Prostate gland (tissue), 2 donors: ENCODE measurements around the gene SPTAN1. TPM values are rescaled to one million over a fixed set of nuclear protein-coding genes. Genes with fewer than 3 reads are reported as not detected.

ENCODE experiments used
- DNase-seq: peaks from one replicate; pipeline ENCODE4 v3.0.0-alpha.2; 2019; ENCODE audit warnings: low spot score
- H3K27ac ChIP-seq, 2 donors: fragments of 200-600 bp; sonication (generic); 2 replicates each; pipeline ENCODE4 v1.5.1; 2017 to 2019
- H3K27me3 ChIP-seq: fragments of 200-600 bp; sonication (generic); replicated peaks from 2 replicates; pipeline ENCODE4 v1.5.1; 2019; ENCODE audit not compliant: insufficient read depth
- H3K36me3 ChIP-seq, 2 donors: fragments of 200-600 bp; sonication (generic); 1 replicate in 1 of 2; 2 replicates in 1 of 2; pipeline versions ENCODE4 v1.5.1 to v1.8.1; 2017 to 2019
- H3K4me1 ChIP-seq: fragments of 200-600 bp; sonication (generic); replicated peaks from 2 replicates; pipeline ENCODE4 v1.5.1; 2019
- H3K4me3 ChIP-seq, 2 donors: fragments of 200-600 bp; sonication (generic); 2 replicates each; pipeline ENCODE4 v1.5.1; 2017 to 2019
- H3K9me3 ChIP-seq: fragments of 200-600 bp; sonication (generic); 2 replicates; pipeline ENCODE4 v1.5.1; 2017
- CTCF ChIP-seq, 4 experiments: fragments of 200-600 bp in 2 of 4; fragments of 450-650 bp in 2 of 4; sonication (generic) in 2 of 4; IDR thresholded peaks; 1 replicate in 3 of 4; 2 replicates in 1 of 4; pipeline ENCODE4 v1.5.1; 2016 to 2019; ENCODE audit warnings: antibody characterized with exemption in 4 of 4, mild to moderate bottlenecking in 2 of 4, moderate library complexity in 2 of 4
- POLR2A ChIP-seq: fragments of 450-650 bp; IDR thresholded peaks from one replicate; pipeline ENCODE4 v1.6.1; 2016; ENCODE audit warnings: antibody characterized with exemption, mild to moderate bottlenecking
- POLR2AphosphoS5 ChIP-seq: sonication (generic); formaldehyde crosslinking; IDR thresholded peaks from one replicate; pipeline ENCODE4 v1.6.1; 2017; ENCODE audit warnings: antibody characterized with exemption
- WGBS: methylation state at CpG from one replicate; pipeline ENCODE4 v1.1.5; 2018; 5-methylcytosine and 5-hydroxymethylcytosine counted together
- intact Hi-C: fragments of 100-400 bp; cut with DNase I; formaldehyde crosslinking; loops from one replicate; pipeline ENCODE4 v1.14.2; 2022
- total RNA-seq, 2 donors: library from RNA; depleted of rRNA; stranded (reverse); fragments of >200 nt; gene quantifications; one replicate each; pipeline ENCODE4 v1.1.0, GENCODE V29; 2016

Gene SPTAN1
- total RNA-seq, 2 donors from 2014 or later: 130 to 472 TPM

- intact Hi-C loops: no loop called here
- no peak for DNase-seq
- Histone ChIP-seq H3K36me3 (peaks cover 25 to 45% of the 10 kb centered on the region in 2 donors), H3K27ac (no peak overlapping the region), H3K27me3 (no peaks in the 10 kb centered on the region), H3K4me1 (peaks cover 5% of the 10 kb centered on the region), H3K9me3 (no peaks in the 10 kb centered on the region), H3K4me3 (no peak overlapping the region)
- 59% methylated on average over 9 of the region's 9 CpGs for WGBS
- TF ChIP-seq CTCF (IDR thresholded peaks at IDR 0.05) (no peak), POLR2A (no peak)
These were observed 77.6 kb downstream of the SPTAN1 start for GRCh38 chr9:128629852-128630545.

- H3K27me3 ChIP-seq: no peaks in the 10 kb centered on the region
- no peak overlapping the region for H3K4me3 ChIP-seq
- 92% methylated on average over 9 of the region's 9 CpGs for WGBS
- no peak for TF ChIP-seq POLR2A
- TF ChIP-seq CTCF (IDR thresholded peaks at IDR 0.05): no peak
- intact Hi-C loops: no loop called here
- H3K4me1 ChIP-seq: peaks cover 10% of the 10 kb centered on the region
- H3K36me3 ChIP-seq: peaks cover 19 to 31% of the 10 kb centered on the region in 2 donors
- H3K9me3 ChIP-seq: no peaks in the 10 kb centered on the region
- no peak overlapping the region for H3K27ac ChIP-seq
- no peak for DNase-seq
These were observed 79.2 kb downstream of the SPTAN1 start for GRCh38 chr9:128631636-128632035.

GRCh38 chr9:128632066-128632465 lies 79.7 kb downstream of the SPTAN1 start:
- TF ChIP-seq POLR2AphosphoS5 (no peak), CTCF (IDR thresholded peaks at IDR 0.05) (no peak), POLR2A (no peak)
- no peak for DNase-seq
- Histone ChIP-seq H3K9me3 (no peaks in the 10 kb centered on the region), H3K4me1 (peaks cover 10% of the 10 kb centered on the region), H3K27ac (no peak overlapping the region), H3K4me3 (no peak overlapping the region), H3K36me3 (peaks cover 19 to 29% of the 10 kb centered on the region in 2 donors), H3K27me3 (no peaks in the 10 kb centered on the region)
- 85% methylated on average over 10 of the region's 10 CpGs for WGBS
- intact Hi-C loops: no loop called here

GRCh38 chr9:128632486-128632885 lies 80.1 kb downstream of the SPTAN1 start:
- Histone ChIP-seq H3K36me3 (peaks cover 19 to 25% of the 10 kb centered on the region in 2 donors), H3K27me3 (no peaks in the 10 kb centered on the region), H3K9me3 (no peaks in the 10 kb centered on the region), H3K4me1 (peaks cover 10% of the 10 kb centered on the region), H3K27ac (no peak overlapping the region), H3K4me3 (no peak overlapping the region)
- no peak for DNase-seq
- WGBS: 90% methylated on average over 14 of the region's 14 CpGs
- intact Hi-C loops: no loop called here
- TF ChIP-seq POLR2AphosphoS5 (no peak), CTCF (IDR thresholded peaks at IDR 0.05) (no peak), POLR2A (no peak)

- peaks cover 10% of the 10 kb centered on the region for H3K4me1 ChIP-seq
- H3K9me3 ChIP-seq: no peaks in the 10 kb centered on the region
- 95% methylated on average over 21 of the region's 21 CpGs for WGBS
- H3K27ac ChIP-seq: no peak overlapping the region
- H3K4me3 ChIP-seq: no peak overlapping the region
- H3K36me3 ChIP-seq: peaks cover 19 to 22% of the 10 kb centered on the region in 2 donors
- TF ChIP-seq POLR2A (no peak), POLR2AphosphoS5 (no peak), CTCF (IDR thresholded peaks at IDR 0.05) (no peak)
- H3K27me3 ChIP-seq: no peaks in the 10 kb centered on the region
- DNase-seq: no peak
- intact Hi-C loops: no loop called here
These were observed 80.7 kb downstream of the SPTAN1 start for GRCh38 chr9:128633057-128633456.
